ENCODE measurements around the gene UBE2E2.
A peak's percentile ranks its signal among the peaks of the same experiment; 100 is the strongest.
"Not testable (repeated sequence)": the region's sequence is repeated elsewhere in the genome, so short reads cannot be mapped to it uniquely, and the experiment has no call there.

The UBE2E2 gene

GRCh38 chr3:23202921-23203707 is at the start of gene UBE2E2:
Gene UBE2E2 (plus strand): TSS chr3:23203327.
- DNase-seq (ENCODE audit: low spot score) = peak; percentile 93

DNA sequence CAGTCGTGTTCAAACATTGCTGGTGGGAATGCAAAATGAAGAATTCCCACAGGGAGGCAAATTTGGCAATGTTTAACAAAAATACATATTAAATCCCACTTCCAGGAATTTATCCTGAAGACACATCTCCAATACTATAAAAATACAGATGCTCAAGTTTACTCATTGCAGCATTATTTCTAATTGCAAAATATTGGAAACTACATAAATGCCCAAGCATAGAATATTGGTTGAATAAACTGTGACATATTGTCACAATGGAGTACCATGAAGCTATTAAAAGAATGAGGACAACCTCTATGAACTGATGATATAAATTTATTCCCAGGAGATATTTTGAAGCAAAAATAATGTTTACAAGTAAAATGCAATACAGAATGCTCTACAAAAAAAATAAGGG is 49.7 kb upstream of the UBE2E2 start:
- DNase-seq (ENCODE audit: low spot score) = no peak

DNA sequence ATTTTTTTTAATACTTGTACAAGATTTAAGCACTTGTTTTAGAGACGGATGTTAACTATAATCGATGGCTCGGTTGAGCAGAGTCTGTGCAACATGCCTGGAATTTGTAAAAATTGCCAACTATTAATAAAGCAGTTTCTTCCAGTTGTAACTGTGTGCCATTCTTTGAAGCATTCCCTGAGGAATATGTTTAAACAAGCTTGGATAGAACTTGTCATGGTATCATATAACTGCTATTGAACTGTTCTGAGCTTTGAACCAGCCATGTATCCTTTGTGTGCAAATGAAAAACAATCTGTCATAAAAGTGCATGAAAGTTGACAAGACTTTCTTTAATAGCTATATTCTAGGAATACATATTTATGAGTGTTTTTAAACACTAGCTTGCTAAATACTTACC is 45.8 kb upstream of the UBE2E2 start:
- no peak for DNase-seq (ENCODE audit: low spot score)

DNA sequence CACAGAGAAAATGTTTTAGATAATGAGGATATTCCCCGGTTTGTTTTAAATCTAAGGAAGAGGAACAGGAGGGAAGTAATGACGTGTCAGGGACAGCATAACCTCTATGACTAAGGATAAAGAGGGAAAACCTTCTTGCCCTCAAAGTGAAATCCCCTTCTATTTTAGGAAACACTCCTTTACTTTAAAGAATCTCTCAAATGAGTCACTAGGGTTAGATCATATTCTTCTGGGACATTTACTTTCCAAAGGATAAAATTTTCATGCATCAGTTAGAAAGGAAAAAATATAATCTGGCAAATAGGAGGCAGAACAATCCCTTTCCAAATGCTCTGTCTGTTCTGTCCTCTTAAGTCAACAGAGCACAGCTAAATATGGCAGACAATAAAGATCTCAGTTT is 43.2 kb upstream of the UBE2E2 start:
- no peak for DNase-seq (ENCODE audit: low spot score)

DNA sequence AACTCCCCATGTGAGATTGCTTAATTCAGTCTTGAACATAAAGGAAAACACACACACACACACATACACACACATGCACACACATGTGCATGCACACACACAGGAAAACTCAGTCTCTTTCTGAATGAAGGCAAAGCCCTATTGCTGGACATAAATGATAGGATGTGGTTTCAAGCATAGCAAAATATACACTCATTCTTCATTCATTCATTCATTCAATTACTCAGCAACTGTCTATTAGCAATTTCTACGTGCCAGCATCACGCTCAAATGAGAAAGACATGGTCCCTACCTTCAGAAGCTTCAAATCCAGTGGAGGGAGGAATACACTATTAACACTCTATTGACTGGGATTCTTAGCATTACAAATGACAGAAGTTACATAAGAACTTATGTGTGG is 41.8 kb upstream of the UBE2E2 start:
- no peak for DNase-seq (ENCODE audit: low spot score)

DNA sequence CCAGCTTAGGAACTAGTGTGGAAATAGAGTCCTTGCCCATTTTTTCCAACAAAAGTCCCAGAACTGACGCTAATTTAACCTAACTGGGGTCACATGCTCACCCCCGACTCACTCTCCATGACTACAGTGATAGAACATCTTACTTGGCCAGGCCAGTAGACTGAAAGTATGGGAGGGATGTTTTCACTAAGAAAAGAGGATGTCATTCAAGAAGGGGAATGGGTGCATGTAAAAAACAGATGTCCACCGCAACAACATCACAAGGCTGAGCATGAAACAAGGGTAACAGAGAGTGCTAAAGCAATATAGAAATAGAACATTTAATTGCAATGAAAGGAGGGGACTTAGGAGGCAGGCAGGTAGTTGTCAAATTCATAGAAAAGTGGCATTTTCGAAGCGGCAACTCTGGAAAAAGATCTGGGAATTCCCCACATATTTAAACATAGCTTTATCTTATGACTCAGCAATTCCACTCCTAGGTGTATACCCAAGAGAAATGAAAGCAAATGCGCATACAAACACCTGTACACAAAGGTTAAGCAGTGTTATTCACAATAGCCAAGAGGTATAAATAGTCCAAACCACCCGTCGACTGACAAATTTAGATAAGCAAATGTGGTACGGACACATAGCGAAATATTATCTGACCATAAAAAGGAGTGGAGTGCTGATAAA is 41.1 kb upstream of the UBE2E2 start:
- no peak for DNase-seq (ENCODE audit: low spot score)

DNA sequence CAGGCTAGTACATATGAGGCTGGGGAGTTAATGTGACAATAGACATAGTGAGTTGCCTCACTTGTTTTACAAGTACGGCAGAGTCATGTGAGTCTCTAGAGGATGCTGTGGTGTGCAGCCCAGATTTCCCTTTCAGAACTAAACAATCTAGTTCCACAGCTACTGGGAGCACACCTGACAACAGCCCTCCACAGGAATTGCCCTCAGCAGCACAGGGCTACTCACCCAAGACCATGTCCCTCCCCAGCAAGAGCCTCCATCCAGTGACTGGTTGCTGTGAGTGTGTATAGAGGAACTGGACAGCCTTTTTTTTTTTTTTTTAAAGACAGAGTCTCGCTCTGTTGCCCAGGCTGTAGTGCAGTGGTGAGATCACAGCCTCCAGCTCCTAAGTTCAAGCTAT is 40.2 kb upstream of the UBE2E2 start:
- no peak for DNase-seq (ENCODE audit: low spot score)

GRCh38 chr3:23164746-23165145 is 38.4 kb upstream of the UBE2E2 start:
- no peak for DNase-seq (ENCODE audit: low spot score)

DNA sequence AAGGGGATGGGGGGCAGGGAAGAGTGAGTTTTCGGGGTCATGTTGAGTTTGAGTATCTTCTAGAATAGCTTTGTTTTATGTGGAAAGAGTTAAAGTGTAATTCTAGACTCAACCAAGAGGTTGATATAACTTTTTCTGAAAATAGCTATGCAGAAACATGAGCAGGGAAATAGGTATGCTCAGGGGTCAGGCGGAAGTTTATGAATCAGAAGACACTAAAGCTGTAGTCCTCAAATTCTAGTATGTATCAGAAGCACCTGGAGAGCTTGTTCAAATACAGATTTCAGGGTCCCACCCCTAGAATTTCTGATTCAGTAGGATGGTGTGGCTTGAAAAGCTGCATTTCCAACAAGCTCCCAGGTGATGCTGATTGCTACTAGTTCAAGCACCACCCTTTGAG is 37.6 kb upstream of the UBE2E2 start:
- no peak for DNase-seq (ENCODE audit: low spot score)

GRCh38 chr3:23166276-23166675 is 36.9 kb upstream of the UBE2E2 start:
- DNase-seq (ENCODE audit: low spot score) = no peak

- DNase-seq (ENCODE audit: low spot score) = no peak
Observed at GRCh38 chr3:23166845-23167244, 36.3 kb upstream of the UBE2E2 start.

DNA sequence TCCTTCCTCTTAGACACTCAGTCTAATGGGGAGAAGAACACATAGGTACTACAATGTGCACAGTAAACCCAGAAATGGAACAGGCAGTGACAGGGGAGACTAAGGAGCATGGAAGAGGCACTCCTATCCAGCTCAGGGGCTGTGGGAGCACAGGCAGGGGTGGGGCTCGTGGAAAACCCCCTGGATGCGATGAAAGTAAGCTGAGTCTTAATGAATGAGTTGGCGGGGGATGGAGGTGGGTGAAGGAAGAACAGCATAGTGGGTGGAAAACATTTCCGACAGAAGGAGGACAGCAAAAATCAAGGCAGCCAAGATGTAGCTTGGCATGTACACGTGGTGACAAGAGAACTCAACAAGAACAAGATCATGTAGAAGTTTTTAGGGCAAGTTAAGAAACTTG is 33.6 kb upstream of the UBE2E2 start:
- DNase-seq (ENCODE audit: low spot score) = no peak

- DNase-seq (ENCODE audit: low spot score) = no peak
Observed at GRCh38 chr3:23170291-23170690, 32.8 kb upstream of the UBE2E2 start.

- DNase-seq (ENCODE audit: low spot score) = no peak
Observed at GRCh38 chr3:23172059-23172458, 31.1 kb upstream of the UBE2E2 start.

DNA sequence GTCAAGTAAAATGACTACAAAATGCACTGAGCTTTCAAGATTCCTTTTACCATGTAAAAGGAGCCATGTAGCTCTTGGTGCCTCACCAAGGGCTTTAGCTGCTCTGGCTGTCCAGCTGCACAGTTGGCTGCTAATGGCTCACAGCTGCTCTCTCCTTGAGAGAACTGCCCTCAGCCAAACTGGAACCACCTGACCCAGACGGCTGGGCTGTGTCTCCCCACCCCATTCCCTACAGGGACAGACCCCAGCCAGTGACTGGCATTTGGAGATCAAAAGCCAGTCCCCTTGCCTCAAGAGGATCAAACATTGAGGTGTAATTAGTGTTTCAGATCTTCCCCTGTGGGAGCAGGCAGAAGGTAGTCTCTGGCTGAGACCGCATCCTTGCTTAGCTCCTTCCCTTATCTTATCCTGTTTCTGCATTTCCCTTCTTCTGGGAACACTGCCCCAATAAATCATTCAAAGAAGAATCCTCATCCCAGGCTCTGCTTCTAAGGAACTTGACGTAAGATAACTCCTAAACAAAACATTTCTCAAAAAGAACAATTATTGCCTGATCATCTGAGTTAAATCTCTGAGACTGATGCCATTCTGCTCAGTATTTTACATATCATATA is 28.6 kb upstream of the UBE2E2 start:
- no peak for DNase-seq (ENCODE audit: low spot score)

GRCh38 chr3:23175341-23176083 is 27.6 kb upstream of the UBE2E2 start:
- no peak for DNase-seq (ENCODE audit: low spot score)

- not testable (repeated sequence) for DNase-seq (ENCODE audit: low spot score)
Observed at GRCh38 chr3:23176839-23177238, 26.3 kb upstream of the UBE2E2 start.

GRCh38 chr3:23182996-23183513 is 20.1 kb upstream of the UBE2E2 start:
- no peak for DNase-seq (ENCODE audit: low spot score)

DNA sequence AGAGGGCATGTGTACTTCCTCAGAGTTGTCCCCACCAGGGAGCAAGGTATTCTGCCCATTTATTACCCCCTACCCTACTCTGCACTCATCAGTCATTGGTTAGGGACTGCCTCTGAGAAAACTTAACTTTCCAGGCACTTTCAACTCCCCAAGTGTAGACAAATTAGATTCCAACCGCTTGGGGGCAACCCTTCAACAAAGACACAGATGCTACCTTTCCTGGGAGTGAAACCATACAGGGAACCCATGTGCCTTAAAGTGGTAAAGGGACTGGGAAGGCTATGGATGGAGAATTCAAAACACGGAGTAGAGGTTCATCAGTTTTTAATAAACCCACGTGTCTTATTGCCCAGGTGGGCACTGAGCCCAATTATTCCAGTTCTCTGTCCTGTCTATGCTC is 19.4 kb upstream of the UBE2E2 start:
- DNase-seq (ENCODE audit: low spot score) = peak; percentile 44

- no peak for DNase-seq (ENCODE audit: low spot score)
Observed at GRCh38 chr3:23185861-23186260, 17.3 kb upstream of the UBE2E2 start.

GRCh38 chr3:23189187-23189586 is 13.9 kb upstream of the UBE2E2 start:
- no peak for DNase-seq (ENCODE audit: low spot score)

- DNase-seq (ENCODE audit: low spot score) = no peak
Observed at GRCh38 chr3:23192816-23193215, 10.3 kb upstream of the UBE2E2 start.
